Parathyroid adenoma (tissue), 2 donors: ENCODE data around the gene BCL10.

Experiments used
- H2AFZ ChIP-seq: fragments of 300-600 bp; sonication (generic); one replicate; pipeline ENCODE4 v1.7.0; 2017; ENCODE audit warnings: antibody characterized with exemption, mild to moderate bottlenecking
- H3K27ac ChIP-seq: fragments of 300-600 bp; sonication (generic); one replicate; pipeline ENCODE4 v1.7.0; 2017
- H3K27me3 ChIP-seq: fragments of 300-600 bp; sonication (generic); one replicate; pipeline ENCODE4 v1.7.0; 2017; ENCODE audit warnings: low read length; ENCODE audit not compliant: control insufficient read depth, insufficient read depth
- H3K36me3 ChIP-seq: fragments of 300-600 bp; sonication (generic); one replicate; pipeline ENCODE4 v1.7.0; 2017; ENCODE audit warnings: low read length; ENCODE audit not compliant: control insufficient read depth, insufficient read depth
- H3K4me1 ChIP-seq: fragments of 300-600 bp; sonication (generic); one replicate; pipeline ENCODE4 v1.7.0; 2017; ENCODE audit warnings: control low read depth
- H3K4me2 ChIP-seq: fragments of 300-600 bp; sonication (generic); one replicate; pipeline ENCODE4 v1.7.0; 2017; ENCODE audit warnings: low read length
- H3K4me3 ChIP-seq: fragments of 300-600 bp; sonication (generic); one replicate; pipeline ENCODE4 v1.7.0; 2017; ENCODE audit warnings: low read depth, low read length
- H3K79me2 ChIP-seq: fragments of 300-600 bp; sonication (generic); one replicate; pipeline ENCODE4 v1.7.0; 2017; ENCODE audit warnings: control low read depth
- H3K9ac ChIP-seq: fragments of 300-600 bp; sonication (generic); one replicate; pipeline ENCODE4 v1.7.0; 2017; ENCODE audit warnings: mild to moderate bottlenecking
- H3K9me3 ChIP-seq: fragments of 300-600 bp; sonication (generic); one replicate; pipeline ENCODE4 v1.7.0; 2017; ENCODE audit warnings: low read length; ENCODE audit not compliant: control insufficient read depth
- TF ChIP-seq, protein P1 (sequence below): fragments of 300-600 bp; sonication (generic); IDR thresholded peaks from one replicate; pipeline ENCODE4 v1.7.0; 2017; ENCODE audit warnings: antibody characterized with exemption, mild to moderate bottlenecking
- donor health status: primary hyperparathyroidism.

BCL10 gene

GRCh38 chr1:85297538-85297854 is 21.1 kb upstream of the BCL10 start:
- Histone ChIP-seq H2AFZ (no peak overlapping the region), H3K9ac (no peak overlapping the region), H3K4me1 (no peaks in the 10 kb centered on the region), H3K27me3 (no peaks in the 10 kb centered on the region), H3K4me2 (no peak overlapping the region), H3K36me3 (no peaks in the 10 kb centered on the region), H3K27ac (no peak overlapping the region), H3K4me3 (no peak overlapping the region), H3K79me2 (no peaks in the 10 kb centered on the region), H3K9me3 (no peaks in the 10 kb centered on the region)
- TF ChIP-seq, protein P1, sequence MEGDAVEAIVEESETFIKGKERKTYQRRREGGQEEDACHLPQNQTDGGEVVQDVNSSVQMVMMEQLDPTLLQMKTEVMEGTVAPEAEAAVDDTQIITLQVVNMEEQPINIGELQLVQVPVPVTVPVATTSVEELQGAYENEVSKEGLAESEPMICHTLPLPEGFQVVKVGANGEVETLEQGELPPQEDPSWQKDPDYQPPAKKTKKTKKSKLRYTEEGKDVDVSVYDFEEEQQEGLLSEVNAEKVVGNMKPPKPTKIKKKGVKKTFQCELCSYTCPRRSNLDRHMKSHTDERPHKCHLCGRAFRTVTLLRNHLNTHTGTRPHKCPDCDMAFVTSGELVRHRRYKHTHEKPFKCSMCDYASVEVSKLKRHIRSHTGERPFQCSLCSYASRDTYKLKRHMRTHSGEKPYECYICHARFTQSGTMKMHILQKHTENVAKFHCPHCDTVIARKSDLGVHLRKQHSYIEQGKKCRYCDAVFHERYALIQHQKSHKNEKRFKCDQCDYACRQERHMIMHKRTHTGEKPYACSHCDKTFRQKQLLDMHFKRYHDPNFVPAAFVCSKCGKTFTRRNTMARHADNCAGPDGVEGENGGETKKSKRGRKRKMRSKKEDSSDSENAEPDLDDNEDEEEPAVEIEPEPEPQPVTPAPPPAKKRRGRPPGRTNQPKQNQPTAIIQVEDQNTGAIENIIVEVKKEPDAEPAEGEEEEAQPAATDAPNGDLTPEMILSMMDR = no peak

DNA sequence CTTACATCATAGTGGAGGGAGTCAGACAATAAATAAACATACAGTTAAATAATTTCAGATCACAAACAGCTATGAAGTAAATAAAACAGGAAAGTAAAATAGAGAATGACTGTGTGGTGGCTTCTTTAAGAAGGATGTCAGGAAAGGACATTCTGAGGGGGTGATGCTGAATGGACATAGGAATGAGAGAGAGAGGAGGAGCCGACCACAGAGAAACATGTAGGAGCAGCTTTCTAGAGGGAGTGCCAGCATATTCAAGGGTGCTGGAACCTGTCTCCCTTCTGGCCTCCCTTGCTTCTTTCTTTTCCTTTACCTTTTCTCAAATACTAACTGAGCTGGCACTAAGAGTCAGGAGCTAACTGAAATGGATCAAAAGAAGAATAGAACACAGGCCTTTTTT is 20.5 kb upstream of the BCL10 start:
- Histone ChIP-seq H3K4me2 (no peak overlapping the region), H3K79me2 (no peaks in the 10 kb centered on the region), H3K27ac (no peak overlapping the region), H3K9me3 (no peaks in the 10 kb centered on the region), H3K9ac (no peak overlapping the region), H3K4me1 (no peaks in the 10 kb centered on the region), H2AFZ (no peak overlapping the region), H3K36me3 (no peaks in the 10 kb centered on the region), H3K4me3 (no peak overlapping the region), H3K27me3 (no peaks in the 10 kb centered on the region)
- TF ChIP-seq, protein P1 = no peak

- H3K79me2 ChIP-seq = no peaks in the 10 kb centered on the region
- H3K4me1 ChIP-seq = no peaks in the 10 kb centered on the region
- TF ChIP-seq, protein P1 = no peak
- no peak overlapping the region for H2AFZ ChIP-seq
- no peaks in the 10 kb centered on the region for H3K9me3 ChIP-seq
- H3K27ac ChIP-seq = no peak overlapping the region
- H3K9ac ChIP-seq = no peak overlapping the region
- no peaks in the 10 kb centered on the region for H3K27me3 ChIP-seq
- no peak overlapping the region for H3K4me3 ChIP-seq
- no peak overlapping the region for H3K4me2 ChIP-seq
- H3K36me3 ChIP-seq = no peaks in the 10 kb centered on the region
Observed at GRCh38 chr1:85295654-85296053, 19.2 kb upstream of the BCL10 start.

GRCh38 chr1:85295006-85295431 is 18.6 kb upstream of the BCL10 start:
- no peak overlapping the region for H2AFZ ChIP-seq
- H3K36me3 ChIP-seq = no peaks in the 10 kb centered on the region
- no peak overlapping the region for H3K4me2 ChIP-seq
- no peaks in the 10 kb centered on the region for H3K27me3 ChIP-seq
- no peak overlapping the region for H3K27ac ChIP-seq
- TF ChIP-seq, protein P1 = no peak
- H3K4me1 ChIP-seq = no peaks in the 10 kb centered on the region
- H3K4me3 ChIP-seq = no peak overlapping the region
- H3K79me2 ChIP-seq = no peaks in the 10 kb centered on the region
- H3K9me3 ChIP-seq = no peaks in the 10 kb centered on the region
- no peak overlapping the region for H3K9ac ChIP-seq

DNA sequence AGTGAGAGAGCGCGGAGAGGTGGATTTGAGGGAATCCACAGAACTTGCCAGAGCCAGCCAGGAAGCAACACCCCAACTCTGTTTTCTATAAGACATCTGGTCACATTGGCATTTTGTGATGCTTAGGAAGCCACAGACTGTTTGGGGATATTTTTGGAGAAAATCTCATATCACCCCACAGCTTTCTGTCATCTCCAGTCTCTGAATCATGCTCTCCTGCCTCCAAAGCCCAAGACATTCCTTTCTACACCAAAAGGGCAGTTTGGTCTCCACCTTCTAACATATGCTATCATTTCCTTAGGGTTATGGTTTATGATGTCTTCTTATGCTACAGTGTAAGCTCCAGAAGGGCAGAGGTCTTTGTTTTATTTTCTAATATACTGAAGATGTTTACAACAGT is 14.4 kb upstream of the BCL10 start:
- no peak overlapping the region for H3K27ac ChIP-seq
- no peak overlapping the region for H3K4me2 ChIP-seq
- no peaks in the 10 kb centered on the region for H3K36me3 ChIP-seq
- no peak overlapping the region for H2AFZ ChIP-seq
- no peak overlapping the region for H3K4me3 ChIP-seq
- no peaks in the 10 kb centered on the region for H3K4me1 ChIP-seq
- no peak overlapping the region for H3K9ac ChIP-seq
- no peaks in the 10 kb centered on the region for H3K27me3 ChIP-seq
- no peaks in the 10 kb centered on the region for H3K9me3 ChIP-seq
- TF ChIP-seq, protein P1 = no peak
- no peaks in the 10 kb centered on the region for H3K79me2 ChIP-seq
